GM18520 (cell line): ENCODE measurements around the gene ASIC1.
"Not testable (repeated sequence)": the region's sequence is repeated elsewhere in the genome, so short reads cannot be mapped to it uniquely, and the experiment has no call there.

Source experiments
- ATAC-seq: cut with Tn5 transposase; IDR thresholded peaks from one replicate; pipeline ENCODE4 v1.9.1; 2021; ENCODE audit not compliant: unreplicated experiment

Gene ASIC1

DNA sequence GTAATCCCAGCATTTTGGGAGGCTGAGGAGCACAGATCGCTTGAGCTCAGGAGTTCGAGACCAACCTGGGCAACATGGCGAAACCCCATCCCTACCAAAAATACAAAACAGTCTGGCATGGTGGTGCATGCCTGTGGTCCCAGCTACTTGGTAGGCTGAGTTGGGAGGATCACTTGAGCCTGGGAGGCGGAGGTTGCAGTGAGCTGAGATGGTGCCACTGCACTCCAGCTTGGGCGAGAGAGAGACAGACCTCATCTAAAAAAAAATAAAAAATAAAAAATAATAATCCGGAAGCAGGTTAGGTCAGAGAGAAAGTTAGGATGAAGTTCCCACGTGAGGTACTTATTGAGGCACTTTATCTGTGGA, 27.0 kb downstream of the ASIC1 start:
- not testable (repeated sequence) for ATAC-seq

DNA sequence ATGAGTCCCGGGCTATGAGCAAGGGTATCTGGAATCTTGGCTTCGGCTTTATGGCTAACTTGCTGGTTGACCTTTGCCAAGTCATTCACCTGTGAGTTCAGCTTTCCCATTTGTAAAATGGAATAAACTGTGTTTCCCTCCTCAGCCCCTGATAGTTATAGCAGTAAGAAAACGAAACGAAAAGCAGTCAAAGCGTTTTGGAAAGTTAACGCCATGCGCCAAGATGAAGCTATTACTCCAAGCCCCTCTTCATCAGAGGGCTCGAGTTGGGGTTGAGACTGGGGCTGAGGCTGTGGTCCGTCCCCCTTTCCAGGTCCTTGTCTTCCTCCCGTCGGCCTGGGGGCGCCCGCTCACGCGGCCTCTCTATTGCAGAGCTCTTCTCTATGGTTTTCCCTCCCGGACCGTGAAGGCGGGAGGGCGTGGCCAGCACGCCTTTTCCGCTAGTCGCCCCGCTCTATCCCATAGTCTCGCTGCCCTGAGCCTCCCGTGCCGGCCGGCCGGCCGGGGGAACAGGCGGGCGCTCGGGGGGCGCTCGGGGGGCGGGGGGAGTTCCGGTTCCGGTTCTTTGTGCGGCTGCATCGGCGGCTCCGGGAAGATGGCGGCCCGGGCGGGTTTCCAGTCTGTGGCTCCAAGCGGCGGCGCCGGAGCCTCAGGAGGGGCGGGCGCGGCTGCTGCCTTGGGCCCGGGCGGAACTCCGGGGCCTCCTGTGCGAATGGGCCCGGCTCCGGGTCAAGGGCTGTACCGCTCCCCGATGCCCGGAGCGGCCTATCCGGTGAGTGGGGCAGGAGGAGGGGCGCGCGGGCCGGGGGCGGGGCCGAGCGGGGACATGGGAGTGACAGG, 27.6 kb downstream of the ASIC1 start, which contains the start of gene SMARCD1:
Gene SMARCD1 (plus strand): TSS at position 568 of the 840 bp plus-strand sequence. CDS start 28 bp downstream, at position 596.
- peak; percentile 70 for ATAC-seq

DNA sequence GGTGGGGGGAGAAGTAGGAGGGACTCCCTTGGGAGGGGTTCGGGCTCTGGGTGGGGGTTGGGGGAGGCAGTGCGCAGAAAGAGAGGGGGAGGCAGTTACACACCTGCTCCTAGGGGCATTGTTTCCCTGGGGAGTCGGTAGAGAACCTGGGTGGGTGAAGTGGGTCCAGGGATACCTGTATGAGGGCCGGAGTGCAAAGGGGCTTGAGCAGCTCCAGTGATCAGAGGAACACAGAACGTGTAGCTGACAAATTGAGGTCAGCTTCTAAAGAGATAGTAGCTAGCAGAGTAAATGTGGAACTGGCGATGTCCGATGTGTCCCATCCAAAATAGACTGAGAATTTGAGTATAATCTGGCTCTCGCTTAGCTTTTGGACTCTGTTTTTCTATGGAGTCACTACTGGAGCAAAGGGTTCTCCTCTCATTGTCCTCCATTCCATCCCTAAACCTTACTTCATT, 28.2 kb downstream of the ASIC1 start:
- no peak for ATAC-seq

DNA sequence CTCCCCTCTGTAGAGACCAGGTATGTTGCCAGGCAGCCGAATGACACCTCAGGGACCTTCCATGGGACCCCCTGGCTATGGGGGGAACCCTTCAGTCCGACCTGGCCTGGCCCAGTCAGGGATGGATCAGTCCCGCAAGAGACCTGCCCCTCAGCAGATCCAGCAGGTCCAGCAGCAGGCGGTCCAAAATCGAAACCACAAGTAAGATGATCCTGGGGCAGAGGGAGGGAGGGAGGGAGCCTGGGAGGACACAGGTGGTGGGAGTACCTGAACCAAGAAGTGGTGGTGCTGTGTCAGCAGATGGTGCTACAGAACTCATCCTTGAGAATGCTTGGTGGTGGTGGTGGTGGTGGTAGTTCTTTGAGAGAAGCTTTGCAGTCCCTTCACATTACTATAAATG, 28.8 kb downstream of the ASIC1 start:
- ATAC-seq: no peak

DNA sequence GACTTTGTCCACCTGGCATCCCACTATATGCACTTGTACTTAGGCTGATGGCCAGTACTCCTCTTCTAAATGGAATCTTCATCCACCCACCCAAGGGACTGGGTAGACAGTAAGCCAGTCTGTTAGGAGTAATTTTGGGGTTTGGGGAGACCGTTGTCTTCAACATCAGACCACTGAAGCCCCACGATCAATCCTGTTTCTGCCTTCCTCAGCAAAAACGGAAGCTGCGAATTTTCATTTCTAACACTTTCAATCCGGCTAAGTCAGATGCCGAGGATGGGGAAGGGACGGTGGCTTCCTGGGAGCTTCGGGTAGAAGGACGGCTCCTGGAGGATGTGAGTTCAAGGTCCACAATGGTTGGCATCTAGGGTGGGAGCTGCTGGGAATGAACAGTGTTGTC, 29.8 kb downstream of the ASIC1 start:
- ATAC-seq: no peak

DNA sequence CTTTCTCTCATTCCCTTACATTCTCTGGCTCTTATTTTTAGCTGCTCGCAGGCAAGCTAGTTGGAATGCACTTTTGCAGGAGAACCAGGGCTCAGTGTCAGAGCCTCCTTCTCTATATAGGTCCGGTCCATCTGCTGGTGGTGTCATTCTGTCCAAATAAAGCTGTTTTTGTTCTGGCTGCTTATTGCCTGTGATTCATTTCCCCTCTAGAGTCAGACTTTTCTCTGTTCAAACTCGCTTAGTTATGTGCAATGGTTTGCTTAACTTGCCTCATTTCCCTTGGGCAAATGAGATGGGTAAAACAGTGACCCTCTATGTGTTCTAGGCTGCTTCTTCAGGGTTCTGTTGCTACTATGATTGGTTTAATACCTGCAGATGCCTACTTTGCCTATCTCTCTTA, 30.6 kb downstream of the ASIC1 start:
- no peak for ATAC-seq

DNA sequence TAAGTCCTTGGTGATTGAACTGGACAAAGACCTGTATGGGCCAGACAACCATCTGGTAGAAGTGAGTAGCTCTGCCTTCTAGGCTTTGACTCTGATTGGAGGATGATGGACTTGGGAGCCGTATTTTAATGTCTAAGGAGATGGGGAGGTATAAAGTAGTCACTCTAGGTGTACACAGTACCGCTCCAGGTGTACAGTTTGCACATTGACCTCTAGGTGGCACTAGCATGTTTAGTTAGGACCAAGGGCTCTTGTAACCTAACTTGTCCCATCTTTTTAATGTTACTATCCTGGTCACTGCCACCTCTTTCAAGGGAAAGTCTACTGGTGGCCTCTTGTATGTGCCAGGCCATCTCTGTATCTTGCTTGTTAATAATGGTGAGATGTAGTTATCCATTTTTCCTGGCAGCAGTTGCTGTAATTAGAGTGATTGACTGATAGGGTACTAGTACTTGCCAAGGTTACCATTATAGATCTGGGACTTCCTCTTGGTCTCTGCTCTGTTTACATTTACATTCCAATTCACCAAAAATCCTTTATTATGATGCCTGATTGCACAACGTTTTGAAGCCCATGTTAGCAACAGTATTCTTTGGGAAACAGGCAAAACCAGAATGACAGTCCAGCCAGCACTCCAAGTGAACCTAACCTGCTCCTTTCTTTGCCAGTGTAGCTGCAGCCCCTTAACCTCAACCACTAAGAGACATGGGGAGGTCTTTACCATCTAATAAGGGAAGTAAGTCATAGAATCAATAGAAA, 31.4 kb downstream of the ASIC1 start:
- no peak for ATAC-seq

DNA sequence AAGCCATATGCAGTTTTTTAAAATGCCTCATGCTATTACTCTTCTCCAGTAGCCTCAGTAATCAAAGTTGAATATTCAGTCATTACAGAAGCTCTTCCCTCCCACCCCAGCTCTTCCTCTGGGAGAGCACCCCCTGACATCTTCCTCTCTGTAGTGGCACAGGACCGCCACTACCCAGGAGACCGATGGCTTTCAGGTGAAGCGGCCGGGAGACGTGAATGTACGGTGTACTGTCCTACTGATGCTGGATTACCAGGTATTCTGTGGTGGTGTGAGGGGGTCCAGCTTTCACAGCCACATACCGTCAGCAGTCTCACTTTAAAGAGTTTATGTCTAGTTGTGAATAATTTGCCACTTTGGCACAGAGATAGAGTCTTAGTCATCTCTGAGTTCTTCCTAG, 32.3 kb downstream of the ASIC1 start:
- no peak for ATAC-seq

DNA sequence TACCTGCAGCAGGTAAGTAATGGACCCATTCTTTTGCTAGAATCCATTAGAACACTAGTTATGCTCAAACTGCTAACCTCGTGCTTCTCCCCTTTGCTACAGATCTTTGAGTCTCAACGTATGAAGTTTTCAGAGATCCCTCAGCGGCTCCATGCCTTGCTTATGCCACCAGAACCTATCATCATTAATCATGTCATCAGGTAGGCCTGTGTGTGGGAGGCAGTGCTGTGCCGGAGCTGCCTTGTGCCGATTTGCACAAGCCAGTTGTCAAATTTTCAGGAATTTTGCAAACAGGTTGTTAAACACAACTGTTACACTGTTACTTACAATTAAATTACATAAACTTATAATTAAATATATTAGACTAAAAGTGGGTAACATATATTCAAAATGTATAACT, 33.0 kb downstream of the ASIC1 start:
- ATAC-seq: no peak

DNA sequence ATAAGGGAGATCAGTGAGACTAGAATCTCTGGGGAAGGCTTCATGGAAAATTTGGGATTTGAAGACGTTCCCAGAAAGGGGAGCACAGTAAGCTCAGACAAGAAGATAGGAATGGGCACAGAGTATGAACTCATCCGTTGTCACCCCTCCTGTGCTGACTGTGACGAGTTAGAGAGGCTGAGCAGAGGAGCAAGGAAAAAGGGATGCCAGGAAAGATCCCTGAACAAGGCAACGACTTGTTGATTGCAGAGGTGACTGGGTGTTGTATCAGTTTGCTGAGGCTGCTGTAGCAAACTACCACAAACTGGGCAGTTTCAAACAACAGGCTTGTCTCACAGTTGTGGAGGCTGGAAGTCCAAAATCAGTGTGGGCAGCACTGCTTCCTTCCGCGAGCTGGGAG, 40.6 kb downstream of the ASIC1 start:
- no peak for ATAC-seq

DNA sequence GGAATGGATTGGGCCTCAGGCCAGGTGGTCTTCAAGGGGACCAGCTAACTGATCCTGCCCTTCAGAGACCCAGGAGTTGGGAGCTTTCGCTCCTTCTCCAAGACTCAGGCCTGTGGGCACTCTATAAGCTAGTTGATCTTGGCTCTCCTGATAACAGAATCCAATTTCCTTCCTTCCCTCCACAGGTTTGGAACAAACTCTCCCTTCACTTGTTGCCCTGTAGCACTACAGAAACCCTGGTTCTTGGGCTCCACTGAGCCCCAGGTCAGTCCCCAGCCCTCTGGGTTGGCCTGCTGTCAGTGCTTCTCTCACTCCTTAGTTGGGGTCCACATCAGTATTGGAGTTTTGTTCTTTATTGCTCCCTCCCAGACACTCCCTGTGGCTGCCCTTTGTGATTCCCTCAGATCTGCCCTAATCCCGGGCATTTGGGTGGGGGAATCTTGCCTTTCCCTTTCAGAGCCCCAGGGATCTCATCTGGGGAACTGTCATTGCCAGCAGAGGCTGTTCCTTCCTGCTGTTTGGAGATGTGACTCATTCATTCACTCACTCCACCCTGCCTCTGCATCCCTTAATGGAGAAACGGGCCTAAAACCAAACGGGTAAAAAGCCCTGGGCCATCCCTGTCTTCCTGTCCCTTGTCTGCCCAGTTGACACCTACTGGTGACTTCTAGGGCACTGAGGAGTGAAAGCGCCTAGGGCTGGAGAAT, 42.1 kb downstream of the ASIC1 start:
- no peak for ATAC-seq

DNA sequence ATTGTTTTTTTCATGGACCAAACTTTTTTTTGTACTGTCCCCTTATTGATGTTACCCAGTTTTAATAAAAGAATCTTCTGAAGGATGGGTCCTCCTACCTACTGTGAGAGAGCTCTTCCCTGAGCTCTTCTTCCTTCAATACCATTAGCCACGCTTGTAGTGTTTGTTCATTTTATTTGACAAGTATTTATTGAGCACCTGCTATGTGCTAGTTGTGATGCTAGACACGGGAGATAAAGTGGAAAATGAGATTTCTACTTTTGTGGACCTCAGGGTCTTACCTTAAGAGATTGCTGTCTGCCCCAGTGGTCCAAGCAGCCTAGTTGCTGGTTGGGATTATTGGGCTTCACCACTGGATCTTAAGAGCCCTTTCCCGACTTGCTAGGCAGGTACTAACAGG, 43.2 kb downstream of the ASIC1 start:
- ATAC-seq: no peak

DNA sequence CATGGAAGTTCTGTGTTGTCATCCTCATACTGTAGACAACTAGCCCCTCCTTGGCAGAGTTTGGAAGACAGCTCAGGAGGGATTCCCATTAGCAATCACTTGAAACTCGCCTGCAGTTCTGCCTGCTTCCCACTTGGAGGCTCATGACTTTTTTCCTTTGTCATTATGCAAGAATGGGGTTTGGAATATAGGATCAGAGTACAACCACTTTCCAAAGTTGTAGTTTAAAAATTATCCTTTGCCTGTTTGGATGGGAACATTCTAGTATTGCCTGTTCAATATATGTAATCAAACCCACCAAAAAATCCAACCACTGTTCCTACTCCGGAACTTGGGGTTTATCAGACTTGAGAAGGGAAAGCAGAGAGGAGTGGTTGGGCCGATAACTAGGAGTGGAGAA, 44.3 kb downstream of the ASIC1 start:
- ATAC-seq: no peak

DNA sequence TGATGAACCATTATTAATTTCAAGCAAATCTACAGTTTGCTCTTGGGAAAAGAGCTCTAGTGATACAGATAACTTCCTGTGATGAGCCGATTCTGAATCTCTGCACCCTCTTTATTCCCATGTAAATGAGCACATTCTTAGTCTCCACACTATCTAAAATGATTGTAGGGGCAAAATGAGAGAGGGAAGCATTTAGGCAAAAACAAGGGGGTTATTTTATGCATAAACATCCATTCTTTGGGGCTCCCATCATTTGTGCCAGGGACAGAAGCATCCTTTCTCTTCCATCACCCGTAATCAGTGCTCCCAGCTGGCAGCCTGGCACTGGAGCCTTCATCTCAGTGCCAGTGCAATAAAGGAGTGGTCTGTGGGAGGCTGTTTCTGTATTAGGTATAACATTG, 44.7 kb downstream of the ASIC1 start:
- ATAC-seq: no peak

DNA sequence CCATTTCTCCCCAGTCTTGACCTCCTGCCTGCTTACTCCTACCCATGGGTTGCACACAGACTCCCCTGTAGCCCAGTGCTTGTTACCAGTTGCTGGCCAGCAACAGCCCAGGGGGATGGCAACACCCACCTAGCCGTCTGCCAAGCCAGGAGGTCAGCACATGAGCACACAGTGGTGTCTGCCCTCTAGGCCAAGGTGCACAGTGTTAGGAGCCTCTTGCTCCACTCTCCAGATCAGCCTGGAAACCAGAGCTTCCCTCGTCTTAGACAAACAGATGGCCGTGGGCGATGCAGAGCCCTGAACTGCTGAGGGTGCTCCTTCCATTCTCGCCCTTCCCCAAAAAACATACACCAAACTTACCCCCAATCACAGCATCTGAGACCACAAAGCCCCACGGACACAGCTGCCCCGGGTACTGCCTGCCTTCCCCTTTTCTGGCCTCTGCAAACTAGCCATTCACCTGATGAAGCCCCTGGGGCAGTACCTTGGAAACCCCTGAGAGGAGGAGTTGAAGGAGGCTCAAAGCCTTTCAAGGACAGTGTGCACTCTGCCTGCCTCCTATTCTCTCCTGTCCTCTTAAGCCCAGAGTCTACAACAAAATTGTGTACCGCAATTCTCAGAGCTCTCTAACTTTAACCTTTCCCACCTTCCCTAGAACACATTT, 45.4 kb downstream of the ASIC1 start:
- ATAC-seq: no peak

DNA sequence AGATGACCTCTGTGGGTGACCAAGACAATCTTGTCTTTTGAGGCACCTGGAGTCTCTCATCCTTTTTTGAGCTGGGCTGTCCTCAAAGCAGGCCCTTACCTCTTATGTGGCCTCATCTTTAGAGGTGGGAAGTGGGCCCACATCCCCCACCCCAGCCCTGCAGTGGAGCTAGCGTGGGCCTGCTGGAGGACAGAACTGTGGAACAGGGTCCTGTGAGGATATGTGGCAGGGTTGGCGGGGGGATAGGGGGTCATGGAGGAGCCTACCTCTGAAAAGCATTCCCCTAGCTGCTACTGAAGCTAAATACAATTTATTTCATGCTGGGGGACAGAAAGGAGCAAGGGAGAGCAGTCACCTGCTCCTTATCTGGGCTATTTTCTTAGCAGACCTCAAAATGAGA, 46.0 kb downstream of the ASIC1 start:
- no peak for ATAC-seq

DNA sequence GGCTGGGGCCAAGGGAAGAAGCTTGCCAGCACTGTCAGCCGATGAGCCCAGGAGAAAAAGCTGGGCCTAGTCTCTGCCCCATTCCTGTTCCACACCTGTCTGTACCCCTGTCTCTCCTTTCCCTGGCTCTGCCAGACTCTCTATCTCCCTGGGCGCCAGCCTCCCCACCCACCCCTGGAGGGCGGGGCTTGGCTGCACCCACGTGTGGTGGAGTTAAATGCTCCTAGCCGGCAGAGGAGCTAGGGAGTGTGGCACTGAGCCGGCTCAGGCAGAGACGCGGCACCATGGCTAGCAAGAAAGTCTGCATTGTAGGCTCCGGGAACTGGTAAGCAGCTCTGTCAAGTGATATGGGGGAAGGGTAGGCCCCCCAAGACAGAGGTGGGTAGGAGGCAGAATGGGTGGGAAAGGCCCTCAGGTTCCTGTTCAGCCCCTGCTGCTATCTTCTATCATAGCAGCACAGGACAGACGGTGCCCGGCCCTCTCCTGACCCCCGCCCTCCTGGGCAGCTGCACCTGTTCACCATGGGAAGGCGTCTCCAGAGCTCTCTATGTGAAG, 46.4 kb downstream of the ASIC1 start, which contains the start of gene GPD1:
Gene GPD1 (plus strand): TSS at position 242 of the 555 bp plus-strand sequence. CDS start 43 bp downstream, at position 285.
- no peak for ATAC-seq

DNA sequence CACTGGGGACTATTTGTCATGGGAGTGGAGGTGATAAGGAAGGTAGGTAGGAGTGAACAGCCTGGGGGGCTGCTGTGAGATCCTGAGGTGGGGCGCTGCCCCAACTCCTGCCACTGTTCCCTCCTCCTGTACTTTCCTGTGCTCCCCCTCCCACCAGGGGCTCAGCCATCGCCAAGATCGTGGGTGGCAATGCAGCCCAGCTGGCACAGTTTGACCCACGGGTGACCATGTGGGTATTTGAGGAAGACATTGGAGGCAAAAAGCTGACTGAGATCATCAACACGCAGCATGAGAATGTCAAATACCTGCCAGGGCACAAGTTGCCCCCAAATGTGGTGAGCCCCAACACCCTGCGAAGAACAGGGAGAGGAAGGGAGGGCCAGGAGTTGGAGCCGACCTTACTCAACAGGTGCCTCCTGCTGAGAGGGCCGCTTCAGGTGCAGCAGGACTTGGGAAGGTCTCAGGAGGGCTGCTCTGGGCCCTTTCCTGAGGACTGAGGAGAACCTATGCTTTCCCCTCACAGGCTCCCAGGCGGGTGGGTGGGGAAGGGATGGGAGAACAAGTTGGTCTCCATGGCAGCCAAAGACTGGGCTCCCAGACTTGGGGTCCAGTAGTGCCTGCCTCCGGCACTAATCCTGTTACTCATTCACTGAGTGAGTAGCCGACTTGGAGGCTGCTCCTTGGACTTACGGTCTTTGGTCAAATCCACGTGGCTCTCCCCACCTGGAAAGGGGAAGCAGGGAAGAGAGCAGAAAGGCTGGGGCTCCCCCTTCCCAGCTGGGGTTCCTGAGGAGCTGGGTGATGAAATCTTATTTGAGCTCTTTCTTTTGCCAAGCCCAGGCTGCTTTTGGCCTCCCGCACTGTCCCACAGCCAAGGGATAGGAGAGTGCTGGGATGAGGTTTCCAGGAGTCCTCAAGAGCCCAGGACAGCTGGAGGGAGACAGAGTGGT, 47.3 kb downstream of the ASIC1 start:
- ATAC-seq: no peak

DNA sequence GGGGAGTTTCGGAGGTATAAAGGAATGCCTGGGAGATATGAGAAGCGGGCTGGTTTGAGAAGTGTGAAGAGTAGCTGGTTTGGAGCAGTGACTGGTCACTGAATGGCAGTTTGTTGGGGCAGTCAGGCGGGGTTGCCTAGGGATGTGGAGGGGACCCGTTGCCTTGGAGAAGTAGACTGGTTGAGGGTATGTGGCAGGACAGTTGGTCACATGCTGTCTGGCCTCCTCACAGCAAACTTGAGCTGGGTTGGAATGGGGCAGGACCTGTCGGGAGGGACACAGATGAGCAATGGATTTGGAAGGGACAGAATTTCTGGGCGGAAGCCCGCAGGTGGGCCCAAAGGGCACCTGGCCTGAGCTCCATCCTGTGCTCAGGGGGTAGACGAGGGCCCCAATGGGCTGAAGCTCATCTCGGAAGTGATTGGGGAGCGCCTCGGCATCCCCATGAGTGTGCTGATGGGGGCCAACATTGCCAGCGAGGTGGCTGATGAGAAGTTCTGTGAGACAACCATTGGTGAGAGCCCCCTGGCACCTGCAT, 48.6 kb downstream of the ASIC1 start:
- ATAC-seq: no peak
